Testis (tissue), 2 donors: Measurements from ENCODE around the gene TBC1D8B.

Source experiments
- CTCF ChIP-seq, 3 experiments: fragments of 450-650 bp in 2 of 3; fragments of 200-600 bp in 1 of 3; sonication (generic) in 1 of 3; IDR thresholded peaks; one replicate each; pipeline ENCODE4 v1.5.1; 2016 to 2019; ENCODE audit warnings: antibody characterized with exemption in 3 of 3, mild to moderate bottlenecking in 2 of 3, moderate library complexity in 1 of 3
- POLR2A ChIP-seq: fragments of 450-650 bp; IDR thresholded peaks from one replicate; pipeline ENCODE4 v1.6.1; 2017; ENCODE audit warnings: antibody characterized with exemption, mild to moderate bottlenecking, moderate library complexity

- no peak for TF ChIP-seq CTCF (IDR thresholded peaks at IDR 0.05)
- no peak for TF ChIP-seq POLR2A
Measured at GRCh38 chrX:106780664-106781377, 21.7 kb upstream of the TBC1D8B start.
